GM21360 (cell line): Measurements from ENCODE around the gene NTRK2.

Experiments used
- ATAC-seq: cut with Tn5 transposase; IDR thresholded peaks from one replicate; pipeline ENCODE4 v1.9.1; 2021; ENCODE audit warnings: mild to moderate bottlenecking, moderate library complexity; ENCODE audit not compliant: unreplicated experiment

Gene NTRK2

DNA sequence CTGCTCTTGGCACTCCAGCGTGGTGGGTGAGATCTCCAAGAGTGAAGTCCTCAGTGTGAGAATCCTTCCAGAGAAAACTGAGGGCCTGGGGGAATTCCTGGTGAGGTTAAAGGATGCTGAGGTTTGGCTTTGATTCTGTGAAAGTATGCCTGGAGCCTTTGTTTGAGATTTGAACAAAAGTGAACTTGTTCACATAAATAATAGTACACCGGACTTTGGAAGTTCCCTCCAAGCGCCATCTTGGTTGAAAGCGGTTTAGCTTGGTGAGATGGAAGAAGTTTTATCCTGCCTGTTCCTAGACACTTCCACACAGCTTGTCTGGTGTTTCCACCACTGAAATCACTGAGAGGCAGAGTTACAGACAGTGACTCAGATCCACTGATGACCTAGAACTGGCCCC lies 286.4 kb downstream of the NTRK2 start:
- ATAC-seq: no peak

DNA sequence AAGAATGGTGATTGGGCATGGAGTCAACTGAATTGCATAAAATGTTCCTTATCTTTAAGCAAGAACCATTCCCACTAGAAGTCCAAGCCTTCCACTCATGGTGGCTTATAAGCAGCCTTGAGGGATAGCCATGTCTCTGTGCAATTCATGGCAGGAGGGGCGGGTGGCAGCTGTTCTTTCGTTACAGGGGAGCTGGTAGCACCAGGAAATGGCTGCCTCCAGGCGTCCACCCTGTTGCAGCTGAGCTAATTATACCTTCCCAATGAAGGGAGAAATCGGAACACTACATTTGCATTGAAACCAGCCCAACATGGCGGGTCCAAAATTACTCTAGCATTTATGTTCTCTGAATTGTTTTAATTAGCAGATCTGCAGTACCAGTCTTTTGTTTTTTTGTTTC lies 289.8 kb downstream of the NTRK2 start:
- ATAC-seq: no peak

DNA sequence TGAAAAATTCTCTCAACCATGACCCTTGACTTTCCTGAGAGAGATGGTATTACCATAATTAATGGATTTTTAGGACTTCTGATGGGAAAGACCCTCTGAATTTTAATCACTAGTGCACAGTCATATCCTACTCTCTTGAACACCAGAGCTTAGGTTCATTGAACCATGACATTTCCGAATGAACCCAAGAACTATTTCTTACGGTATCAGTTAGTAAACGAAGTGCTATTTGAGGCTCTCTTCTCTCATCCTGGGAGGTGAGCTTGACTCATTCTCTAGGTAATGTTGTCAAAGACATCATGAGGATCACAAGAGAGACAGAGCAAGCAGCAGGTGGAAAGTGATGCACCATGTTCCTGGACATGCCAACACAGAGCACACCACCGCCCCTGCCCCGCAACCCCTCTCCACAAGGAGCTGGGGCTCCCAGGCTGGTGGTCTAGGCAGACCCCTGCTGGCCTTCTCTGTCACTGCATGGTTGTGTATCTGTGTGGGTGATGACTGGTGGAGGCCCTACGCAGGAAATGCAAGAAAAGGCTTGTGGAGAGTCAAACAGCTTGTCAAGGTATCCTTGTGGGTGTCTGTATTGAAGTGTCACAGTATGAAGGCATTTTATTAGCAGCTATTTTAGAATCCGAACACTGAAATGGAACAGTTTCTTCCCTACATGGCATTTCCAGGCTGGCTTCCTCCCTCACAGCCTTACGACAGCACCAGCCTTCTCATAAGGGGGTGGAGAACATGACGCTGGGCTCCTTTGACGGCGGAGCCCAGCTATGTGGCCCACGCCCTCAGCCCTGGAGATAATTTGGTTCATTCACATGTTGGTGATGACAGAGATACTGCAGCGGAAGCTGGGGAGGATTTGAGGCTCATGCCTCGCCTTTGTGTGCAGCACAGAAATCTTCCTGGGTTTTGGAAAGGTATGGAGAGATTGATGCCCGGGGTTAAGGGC lies 297.6 kb downstream of the NTRK2 start:
- ATAC-seq: no peak

DNA sequence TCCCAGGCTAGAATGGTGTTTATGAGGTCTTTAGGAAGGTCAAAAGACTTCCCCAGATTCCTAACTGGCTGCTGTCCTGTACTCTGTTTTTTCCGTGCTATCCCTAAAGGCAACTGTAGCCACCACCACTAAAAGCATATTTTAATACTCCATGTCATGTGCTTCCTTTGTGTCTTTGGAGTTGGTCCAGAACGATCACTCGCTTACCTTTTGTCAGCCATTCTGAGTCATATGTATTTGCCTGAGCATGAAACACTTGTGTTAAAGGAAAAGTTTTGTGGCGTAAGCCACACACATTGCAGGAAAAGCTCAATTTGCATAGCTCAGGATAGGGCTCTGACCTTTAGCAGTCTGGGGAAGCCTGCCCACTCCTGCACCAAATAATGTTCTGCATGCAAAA lies 299.6 kb downstream of the NTRK2 start:
- no peak for ATAC-seq

DNA sequence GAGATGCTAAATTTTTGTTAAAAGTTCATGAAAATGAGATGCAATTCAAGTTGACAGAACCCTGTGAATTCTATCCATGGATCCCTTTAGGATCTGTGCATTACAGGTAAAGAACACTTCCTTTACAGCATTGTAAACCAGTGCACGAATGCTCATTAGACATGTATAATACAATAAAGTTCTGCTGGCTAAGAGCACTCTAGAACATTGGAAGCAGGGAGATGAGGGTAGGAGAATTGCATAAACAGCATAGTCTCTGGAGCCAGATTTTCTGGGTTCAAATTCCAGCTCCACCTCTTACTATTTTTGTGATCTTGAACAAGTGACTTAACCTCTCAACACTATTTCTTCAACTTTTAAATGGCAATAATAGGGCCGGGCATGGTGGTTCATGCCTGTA lies 300.2 kb downstream of the NTRK2 start:
- ATAC-seq: no peak

DNA sequence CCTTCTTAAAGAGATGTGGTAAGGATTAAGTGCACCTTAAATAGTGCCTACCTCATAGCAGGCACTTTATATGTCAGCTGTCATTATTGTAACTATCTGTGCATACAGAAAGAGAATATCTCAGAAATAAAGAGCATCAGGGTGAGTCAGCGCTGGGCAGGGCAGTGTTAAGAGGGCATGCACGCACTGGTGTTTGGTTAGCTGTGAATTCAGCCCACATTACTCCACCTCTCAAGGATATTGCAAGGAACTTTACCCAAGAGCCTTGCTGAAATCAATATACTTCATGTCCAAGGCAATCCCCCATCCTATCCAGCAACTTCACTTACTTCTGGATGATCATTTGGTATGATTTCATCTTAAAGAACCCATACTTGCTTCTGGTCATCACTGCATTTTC lies 300.9 kb downstream of the NTRK2 start:
- ATAC-seq: no peak

DNA sequence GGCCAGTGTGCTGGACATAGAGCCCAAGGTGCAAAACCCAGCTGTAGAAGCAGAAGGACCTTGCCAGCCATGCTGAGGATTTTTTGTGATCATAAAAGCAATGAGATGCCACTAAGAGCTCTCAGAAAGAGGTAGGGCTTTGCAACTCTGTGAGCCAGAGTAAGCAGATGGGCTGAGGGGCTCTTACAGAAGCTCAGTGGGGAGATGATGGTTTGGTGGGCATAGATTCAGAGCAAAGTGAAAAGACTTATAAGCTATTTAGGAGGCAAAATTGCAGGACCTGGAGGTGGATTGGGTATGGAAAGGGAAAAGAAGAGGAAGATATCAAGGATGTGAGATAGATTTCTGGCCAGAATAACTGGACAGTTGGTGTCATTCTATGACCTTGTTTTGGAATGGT lies 302.0 kb downstream of the NTRK2 start:
- no peak for ATAC-seq

DNA sequence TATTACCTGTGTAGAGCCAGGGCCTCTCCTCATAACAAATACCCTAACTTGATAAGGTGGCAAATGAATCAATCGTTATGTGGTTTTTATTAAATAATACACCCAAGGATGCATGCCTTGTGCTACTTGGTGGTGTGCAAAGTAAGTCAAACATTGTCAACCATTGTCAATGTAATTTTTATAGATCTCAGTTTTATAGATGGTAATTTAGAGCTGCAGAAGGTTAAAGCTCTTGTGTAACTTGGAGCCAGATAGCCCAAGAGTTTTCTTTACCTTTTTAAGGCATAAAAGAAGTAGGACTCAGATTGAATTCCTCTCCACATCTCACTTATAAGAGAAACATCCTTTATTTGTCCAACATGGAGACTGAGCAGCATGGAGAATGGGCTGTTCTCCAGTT lies 304.7 kb downstream of the NTRK2 start:
- no peak for ATAC-seq

DNA sequence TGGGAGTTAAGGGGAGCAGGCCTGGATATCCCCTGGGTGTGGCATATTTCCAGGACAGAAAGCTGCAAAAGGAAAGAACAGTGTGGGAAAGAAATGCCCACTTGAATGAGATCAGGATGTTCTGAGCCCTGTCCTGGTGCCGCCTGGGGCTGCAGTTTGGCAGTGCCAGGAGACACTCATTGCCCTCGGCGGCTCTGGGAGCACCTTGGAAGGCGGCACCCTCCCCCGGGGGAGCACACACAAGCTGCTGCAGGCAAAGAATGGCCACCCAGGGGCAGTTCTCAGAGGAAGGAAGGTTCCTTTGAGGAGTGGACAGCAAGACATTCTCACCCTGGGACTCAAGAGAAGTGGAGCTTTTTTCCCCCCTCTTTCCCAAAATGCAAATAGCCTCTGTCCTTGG lies 305.3 kb downstream of the NTRK2 start:
- no peak for ATAC-seq

DNA sequence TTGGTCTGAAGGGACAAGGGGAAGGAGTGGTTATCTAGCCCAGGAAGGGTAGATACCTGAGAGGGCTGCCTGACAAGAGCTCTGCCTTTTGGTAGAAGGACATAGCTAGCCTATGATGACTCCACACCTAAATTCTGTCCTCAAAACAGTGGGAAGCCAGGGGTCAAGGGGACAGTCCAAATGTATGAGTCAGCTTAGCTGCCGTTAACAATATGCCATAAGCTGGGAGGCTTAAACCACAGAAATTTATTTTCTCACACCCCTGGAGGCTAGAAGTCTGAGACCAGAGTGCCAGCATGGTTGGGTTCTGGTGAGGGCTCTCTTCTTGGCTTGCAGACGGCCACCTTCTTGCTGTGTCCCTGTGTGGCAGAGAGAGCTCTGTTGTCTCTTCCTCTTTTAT lies 306.4 kb downstream of the NTRK2 start:
- ATAC-seq: no peak

DNA sequence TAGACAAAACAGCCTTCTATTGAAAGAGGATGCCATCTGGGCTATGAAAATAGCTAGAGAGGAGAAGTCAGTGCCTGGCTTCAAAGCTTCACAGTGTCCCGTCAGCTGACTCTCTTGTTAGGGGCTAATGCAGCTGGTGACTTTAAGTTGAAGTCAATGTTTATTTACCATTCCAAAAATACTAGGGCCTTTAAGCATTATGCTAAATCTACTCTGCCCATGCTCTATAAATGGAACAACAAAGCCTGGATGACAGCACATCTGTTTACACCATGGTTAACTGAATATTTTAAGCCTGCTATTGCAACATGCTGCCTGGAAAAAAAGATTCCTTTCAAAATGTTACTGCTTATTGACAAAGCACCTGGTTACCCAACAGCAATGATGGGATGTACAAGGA lies 309.1 kb downstream of the NTRK2 start:
- ATAC-seq: no peak

DNA sequence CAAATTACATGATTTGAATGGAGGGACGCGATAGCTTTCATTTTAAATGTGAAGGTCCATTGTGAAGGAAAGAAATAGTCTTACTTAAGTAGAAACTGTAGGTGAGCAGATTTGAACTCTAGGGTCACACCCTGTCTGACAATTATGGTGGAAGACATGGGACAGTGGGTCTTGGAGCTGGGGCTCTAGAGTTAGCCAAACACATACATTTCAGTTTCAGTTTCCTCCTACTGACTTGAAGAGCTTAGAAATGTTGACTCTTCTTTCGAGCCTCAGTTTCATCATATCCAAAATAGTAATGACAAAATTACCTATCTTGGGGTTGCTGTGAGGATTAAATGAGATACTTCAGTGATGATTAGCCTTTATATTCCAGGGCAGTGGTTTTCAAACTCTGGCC lies 314.2 kb downstream of the NTRK2 start:
- ATAC-seq: no peak

DNA sequence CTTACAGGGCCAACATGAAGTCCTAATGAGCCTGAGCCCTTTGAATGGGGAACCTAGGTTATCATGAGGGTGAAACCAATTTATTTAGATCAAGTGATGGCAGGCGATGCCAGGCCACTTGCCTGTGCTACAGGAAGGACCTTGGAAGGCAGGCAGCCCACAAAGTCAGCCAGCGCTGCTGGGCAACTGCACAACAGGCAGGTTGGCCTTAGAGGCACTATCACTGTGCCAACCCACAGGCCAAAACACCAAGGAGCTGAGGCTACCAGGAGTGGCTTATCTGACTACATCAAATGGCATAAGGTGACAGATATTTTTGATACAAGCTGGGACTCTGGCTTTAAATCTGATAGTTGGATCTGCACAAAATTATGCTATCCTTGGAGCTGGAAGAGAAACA lies 319.1 kb downstream of the NTRK2 start:
- no peak for ATAC-seq

DNA sequence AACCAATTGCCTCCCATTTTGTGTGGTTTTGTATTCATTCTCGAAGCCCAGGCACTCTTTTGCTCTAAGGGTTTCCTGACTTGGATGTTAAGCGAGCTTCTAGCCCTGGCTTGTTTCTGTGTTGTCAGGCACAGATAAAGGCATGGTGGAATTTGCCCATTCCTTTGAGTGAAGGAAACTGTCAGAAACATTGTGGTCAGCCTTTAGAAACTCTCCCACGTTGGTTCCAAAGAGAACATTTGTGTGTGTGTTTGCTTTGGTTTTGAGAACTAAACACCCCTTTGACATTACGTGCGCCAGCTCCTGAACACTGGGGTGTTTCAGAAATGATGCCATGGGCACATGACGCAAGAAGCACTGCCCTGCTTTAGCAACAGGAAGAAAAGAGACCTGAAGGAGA lies 320.9 kb downstream of the NTRK2 start:
- ATAC-seq: no peak

DNA sequence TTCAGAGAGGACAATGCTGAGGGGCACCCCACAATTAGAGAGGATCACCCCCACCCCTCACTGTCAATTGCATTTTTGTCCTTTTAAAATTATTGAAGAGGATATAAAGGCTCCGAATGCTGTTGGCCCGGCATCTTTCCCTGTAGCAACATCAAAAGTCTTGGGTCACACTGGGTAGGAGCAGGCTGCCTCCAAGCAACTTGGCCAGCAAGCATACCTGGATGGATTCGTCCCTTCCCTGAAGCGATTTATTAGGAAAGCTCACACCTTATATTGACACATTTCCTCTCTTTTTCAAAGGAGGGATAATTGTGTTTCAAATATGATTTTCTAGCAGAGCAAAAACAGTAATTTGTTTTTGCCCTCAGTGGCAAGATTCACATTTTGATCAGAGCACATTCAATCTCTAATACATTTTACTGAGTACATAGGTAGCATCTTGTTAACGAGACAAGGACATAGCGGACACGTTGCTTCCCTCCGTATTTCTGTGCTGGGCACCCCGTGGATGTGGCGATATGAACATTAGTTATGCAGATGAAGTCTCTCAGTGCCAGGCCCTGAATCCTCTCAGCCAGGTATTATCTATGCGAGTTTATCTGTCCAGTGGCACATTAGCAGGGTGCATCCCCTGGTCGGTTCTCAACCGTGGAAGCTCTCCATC lies 321.5 kb downstream of the NTRK2 start:
- ATAC-seq: no peak

DNA sequence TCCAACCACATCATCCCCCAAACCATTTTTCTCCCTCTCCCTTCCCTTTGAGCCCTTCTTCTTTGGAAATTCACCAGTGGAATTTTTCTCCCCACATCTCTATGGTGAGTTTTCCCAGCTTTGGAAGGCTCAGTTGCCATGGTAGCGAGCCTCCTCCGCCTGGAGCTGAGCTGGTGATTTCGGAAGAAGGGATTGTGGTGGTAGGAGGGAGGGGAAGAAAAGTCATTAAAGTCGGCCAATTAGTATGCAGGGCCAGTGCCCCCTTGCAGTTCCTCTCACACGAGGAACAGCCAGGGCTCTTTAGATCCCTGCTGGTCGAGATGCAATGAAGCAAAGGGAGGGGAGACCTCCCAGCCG lies 322.0 kb downstream of the NTRK2 start:
- no peak for ATAC-seq

DNA sequence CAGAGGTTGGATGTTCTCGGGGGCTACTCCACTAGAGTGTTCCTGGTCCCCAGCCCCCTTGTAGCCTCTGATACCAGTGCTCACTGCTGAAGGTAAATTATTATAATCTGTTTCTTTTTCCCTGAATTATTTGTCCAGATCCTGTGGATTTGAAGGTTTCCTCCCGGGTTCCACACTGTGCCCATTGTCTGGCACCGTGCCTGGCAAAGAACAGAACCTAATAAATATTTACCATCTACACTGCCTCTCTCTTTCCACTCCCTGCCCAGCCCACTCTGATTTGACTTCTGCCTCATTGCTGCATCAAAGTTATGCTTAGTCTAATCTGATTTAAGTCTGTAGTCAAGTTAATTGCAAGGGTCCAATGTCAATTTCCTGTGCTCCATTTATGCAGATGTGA lies 322.9 kb downstream of the NTRK2 start:
- no peak for ATAC-seq

DNA sequence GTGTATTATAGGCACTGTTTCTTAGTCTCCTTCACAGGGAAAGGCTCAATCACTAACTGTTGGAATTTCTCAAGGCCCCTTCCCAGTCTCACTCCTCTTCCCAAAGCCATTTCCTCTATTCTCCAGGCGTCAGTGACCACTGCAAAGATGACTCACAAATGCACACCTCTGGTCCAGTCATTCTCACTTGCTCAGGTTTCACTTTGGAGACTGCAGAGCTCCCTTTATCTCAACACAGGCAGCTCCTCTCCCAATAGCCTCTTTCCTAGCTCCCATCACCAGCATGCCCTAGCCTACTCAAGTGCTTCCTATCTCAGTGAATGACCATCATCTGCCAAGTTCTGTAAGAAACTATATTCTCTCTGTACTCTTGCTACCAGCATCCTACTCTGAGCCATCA lies 323.6 kb downstream of the NTRK2 start:
- no peak for ATAC-seq

DNA sequence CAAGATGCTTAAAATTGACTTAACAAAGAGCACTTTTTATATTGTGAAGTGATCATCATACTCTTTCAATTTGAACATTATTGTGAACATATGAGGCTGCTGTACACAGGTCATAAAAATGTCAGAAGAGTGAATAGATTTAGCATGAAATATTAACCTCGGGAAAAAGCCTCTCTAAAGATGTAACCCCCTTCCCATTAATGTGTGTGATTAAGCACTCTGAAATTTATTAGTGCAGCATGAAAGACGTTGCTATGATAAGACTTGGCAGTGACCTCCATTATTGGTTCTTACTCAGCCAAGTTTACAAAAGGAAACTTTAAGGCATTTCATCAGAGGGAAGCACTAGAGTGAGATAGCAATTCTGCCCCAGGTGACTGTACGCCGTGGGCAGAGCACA lies 326.5 kb downstream of the NTRK2 start:
- ATAC-seq: no peak

DNA sequence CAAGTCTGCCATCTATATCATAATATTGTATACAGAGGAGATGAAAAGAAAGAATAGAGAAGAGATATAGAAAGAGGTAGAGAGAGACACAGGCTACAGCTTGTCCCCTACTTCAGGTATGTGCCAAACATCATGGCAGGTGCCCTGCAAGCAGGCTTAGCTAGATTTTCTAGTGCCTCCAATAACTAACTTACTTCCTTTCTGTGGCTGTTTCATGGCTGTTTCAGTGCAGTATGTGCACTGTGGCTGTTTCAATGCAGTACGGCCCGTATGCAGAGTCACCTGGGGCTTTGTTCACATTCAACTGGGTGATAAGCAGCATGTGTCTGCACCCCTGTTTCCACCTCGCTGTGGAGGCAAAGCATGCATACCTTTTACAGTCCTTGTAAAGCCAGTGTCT lies 327.2 kb downstream of the NTRK2 start:
- no peak for ATAC-seq

DNA sequence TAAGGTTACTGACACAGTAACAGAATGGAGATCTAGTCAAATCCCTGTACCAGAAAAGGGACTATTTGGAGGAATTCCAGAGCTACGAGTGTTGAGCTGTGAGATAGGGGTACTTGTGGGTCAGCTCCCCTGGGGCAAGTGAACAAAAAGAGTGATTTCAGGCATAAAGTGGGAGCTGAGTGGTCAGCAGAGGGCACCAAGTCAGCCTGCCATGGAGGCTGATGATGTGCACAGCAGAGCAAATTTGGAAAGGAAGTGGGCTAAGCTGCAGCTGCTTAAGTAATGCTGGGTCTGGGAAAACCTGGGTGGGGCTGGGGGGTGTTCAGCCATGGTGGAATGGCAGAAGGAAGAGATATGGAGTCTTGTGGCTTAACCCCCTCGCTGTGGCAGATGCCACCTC lies 327.9 kb downstream of the NTRK2 start:
- no peak for ATAC-seq

DNA sequence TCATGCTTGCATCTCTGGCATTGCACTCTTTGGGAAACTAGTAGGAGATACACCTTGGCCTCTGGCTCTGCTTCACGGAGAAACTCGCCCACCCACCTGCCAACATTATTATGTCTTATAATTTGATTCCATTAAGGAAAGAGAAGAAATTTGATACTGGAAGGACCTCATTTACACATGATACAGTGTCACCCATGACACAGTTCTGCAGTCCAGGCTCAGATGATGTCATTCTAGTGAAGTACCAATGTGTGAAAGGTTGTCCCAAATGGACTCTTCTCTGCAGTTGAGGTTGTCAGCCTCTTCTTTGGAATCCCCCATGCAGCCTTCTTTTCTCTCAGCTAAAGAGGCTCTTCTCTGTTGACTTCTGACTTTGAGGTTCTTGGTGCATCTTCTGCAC lies 329.1 kb downstream of the NTRK2 start:
- no peak for ATAC-seq

DNA sequence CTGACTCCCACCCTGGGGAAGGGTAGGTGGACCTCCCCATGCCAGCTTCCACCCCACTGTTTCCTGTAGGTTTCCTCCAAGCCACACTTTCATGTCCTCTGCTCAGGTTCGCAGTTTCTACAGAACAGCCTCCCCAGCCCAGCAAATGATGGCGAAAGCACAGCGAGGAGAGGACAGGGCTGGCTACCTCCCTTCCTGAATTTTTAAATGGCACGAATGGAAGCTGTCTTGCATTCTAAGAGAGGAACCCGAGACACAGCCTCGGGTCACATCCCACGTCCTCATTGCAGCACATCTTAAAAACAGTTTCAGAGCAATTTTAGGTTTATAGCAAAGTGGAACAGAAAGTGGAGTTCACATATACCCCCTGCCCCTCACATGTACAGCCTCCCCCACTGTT lies 330.3 kb downstream of the NTRK2 start:
- no peak for ATAC-seq
